Prostate gland (tissue), 2 donors: ENCODE results near the gene TTR. TPM values are rescaled to one million over a fixed set of nuclear protein-coding genes. Genes with fewer than 3 reads are reported as not detected.

Source experiments
- DNase-seq: peaks from one replicate; pipeline ENCODE4 v3.0.0-alpha.2; 2019; ENCODE audit warnings: low spot score
- H3K27ac ChIP-seq, 2 donors: fragments of 200-600 bp; sonication (generic); 2 replicates each; pipeline ENCODE4 v1.5.1; 2017 to 2019
- H3K27me3 ChIP-seq: fragments of 200-600 bp; sonication (generic); replicated peaks from 2 replicates; pipeline ENCODE4 v1.5.1; 2019; ENCODE audit not compliant: insufficient read depth
- H3K36me3 ChIP-seq, 2 donors: fragments of 200-600 bp; sonication (generic); 1 replicate in 1 of 2; 2 replicates in 1 of 2; pipeline versions ENCODE4 v1.5.1 to v1.8.1; 2017 to 2019
- H3K4me1 ChIP-seq: fragments of 200-600 bp; sonication (generic); replicated peaks from 2 replicates; pipeline ENCODE4 v1.5.1; 2019
- H3K4me3 ChIP-seq, 2 donors: fragments of 200-600 bp; sonication (generic); 2 replicates each; pipeline ENCODE4 v1.5.1; 2017 to 2019
- H3K9me3 ChIP-seq: fragments of 200-600 bp; sonication (generic); 2 replicates; pipeline ENCODE4 v1.5.1; 2017
- POLR2A ChIP-seq: fragments of 450-650 bp; IDR thresholded peaks from one replicate; pipeline ENCODE4 v1.6.1; 2016; ENCODE audit warnings: antibody characterized with exemption, mild to moderate bottlenecking
- POLR2AphosphoS5 ChIP-seq: sonication (generic); formaldehyde crosslinking; IDR thresholded peaks from one replicate; pipeline ENCODE4 v1.6.1; 2017; ENCODE audit warnings: antibody characterized with exemption
- WGBS: methylation state at CpG from one replicate; pipeline ENCODE4 v1.1.5; 2018; 5-methylcytosine and 5-hydroxymethylcytosine counted together
- intact Hi-C: fragments of 100-400 bp; cut with DNase I; formaldehyde crosslinking; loops from one replicate; pipeline ENCODE4 v1.14.2; 2022
- total RNA-seq, 2 donors: library from RNA; depleted of rRNA; stranded (reverse); fragments of >200 nt; gene quantifications; one replicate each; pipeline ENCODE4 v1.1.0, GENCODE V29; 2016
- TF ChIP-seq, protein P1 (sequence below), 4 experiments: fragments of 200-600 bp in 2 of 4; fragments of 450-650 bp in 2 of 4; sonication (generic) in 2 of 4; IDR thresholded peaks; 1 replicate in 3 of 4; 2 replicates in 1 of 4; pipeline ENCODE4 v1.5.1; 2016 to 2019; ENCODE audit warnings: antibody characterized with exemption in 4 of 4, mild to moderate bottlenecking in 2 of 4, moderate library complexity in 2 of 4

TTR gene
- total RNA-seq, 2 donors from 2014 or later, result 0.50 TPM; not detected in 1

DNA sequence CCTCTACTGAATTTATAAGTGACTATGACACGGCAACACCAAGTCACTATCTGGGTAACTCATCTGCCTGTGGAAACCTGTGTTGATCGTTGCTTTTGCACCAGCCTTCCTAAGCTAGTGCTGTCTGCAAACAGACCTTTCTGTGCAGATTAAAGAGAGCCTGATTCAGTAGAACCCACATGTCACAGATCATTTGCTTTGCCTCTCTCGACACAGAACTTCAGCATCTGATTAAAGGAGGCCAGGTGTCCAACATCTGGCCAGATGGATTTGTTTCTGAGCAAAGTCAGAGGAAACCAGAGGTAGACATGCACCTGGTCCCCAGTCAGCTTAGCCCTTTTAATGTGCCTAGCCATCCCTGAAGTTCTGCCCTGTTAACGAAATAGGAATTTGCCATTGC lies 15.0 kb upstream of the TTR start:
- WGBS, result 70% methylated on average over 4 of the region's 4 CpGs
- no peak for DNase-seq
- intact Hi-C loops, result no loop called here
- no peaks in the 10 kb centered on the region for H3K9me3 ChIP-seq
- H3K4me3 ChIP-seq, result no peak overlapping the region
- H3K36me3 ChIP-seq, result no peaks in the 10 kb centered on the region
- no peaks in the 10 kb centered on the region for H3K4me1 ChIP-seq
- H3K27ac ChIP-seq, result no peak overlapping the region
- H3K27me3 ChIP-seq, result no peaks in the 10 kb centered on the region
- TF ChIP-seq POLR2A (no peak), POLR2AphosphoS5 (no peak)
- TF ChIP-seq, protein P1, sequence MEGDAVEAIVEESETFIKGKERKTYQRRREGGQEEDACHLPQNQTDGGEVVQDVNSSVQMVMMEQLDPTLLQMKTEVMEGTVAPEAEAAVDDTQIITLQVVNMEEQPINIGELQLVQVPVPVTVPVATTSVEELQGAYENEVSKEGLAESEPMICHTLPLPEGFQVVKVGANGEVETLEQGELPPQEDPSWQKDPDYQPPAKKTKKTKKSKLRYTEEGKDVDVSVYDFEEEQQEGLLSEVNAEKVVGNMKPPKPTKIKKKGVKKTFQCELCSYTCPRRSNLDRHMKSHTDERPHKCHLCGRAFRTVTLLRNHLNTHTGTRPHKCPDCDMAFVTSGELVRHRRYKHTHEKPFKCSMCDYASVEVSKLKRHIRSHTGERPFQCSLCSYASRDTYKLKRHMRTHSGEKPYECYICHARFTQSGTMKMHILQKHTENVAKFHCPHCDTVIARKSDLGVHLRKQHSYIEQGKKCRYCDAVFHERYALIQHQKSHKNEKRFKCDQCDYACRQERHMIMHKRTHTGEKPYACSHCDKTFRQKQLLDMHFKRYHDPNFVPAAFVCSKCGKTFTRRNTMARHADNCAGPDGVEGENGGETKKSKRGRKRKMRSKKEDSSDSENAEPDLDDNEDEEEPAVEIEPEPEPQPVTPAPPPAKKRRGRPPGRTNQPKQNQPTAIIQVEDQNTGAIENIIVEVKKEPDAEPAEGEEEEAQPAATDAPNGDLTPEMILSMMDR (IDR thresholded peaks at IDR 0.05), result no peak

DNA sequence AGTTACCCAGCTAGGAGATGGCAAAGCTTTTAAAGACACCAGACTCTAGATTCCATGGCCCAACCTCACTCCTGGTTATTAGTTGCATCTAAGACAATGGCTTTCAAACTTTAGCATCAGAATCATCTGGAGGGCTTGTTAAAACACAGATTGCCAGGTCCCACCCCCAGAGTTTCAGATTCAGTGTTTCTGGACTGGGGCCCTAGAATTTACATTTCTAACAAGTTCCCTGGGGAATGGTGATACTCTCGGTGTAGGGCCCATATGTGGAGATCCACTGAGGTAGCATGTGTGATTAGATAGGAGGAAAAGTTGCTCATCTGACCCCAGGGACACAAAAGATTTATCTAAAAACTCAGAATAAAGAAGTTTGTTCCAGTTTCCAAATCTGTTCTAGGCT lies 14.5 kb upstream of the TTR start:
- no peak overlapping the region for H3K27ac ChIP-seq
- DNase-seq, result no peak
- no peaks in the 10 kb centered on the region for H3K9me3 ChIP-seq
- TF ChIP-seq, protein P1 (IDR thresholded peaks at IDR 0.05), result no peak
- TF ChIP-seq POLR2AphosphoS5, result no peak
- no peak for TF ChIP-seq POLR2A
- H3K36me3 ChIP-seq, result no peaks in the 10 kb centered on the region
- no peaks in the 10 kb centered on the region for H3K4me1 ChIP-seq
- 97% methylated on average over 1 of the region's 1 CpG for WGBS
- no peaks in the 10 kb centered on the region for H3K27me3 ChIP-seq
- intact Hi-C loops, result no loop called here
- no peak overlapping the region for H3K4me3 ChIP-seq

DNA sequence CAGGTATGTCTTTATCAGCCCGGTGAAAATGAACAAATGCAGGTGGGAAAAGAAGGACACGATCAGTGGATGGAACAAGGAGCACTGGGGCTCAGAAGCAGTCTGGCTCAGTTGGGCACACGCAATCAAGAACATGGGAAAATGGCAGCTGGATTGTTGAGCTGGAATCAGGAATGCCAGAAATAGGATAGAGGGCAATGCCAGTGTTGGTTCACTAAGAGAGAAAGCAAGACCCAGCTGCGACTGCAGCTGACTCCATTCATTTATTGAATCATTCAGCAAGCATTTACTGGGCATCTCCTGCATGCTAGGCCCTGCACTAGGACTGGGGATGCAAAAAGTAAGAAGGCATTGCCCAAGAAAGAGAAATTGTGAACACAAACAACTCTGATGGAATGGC lies 13.6 kb upstream of the TTR start:
- Histone ChIP-seq H3K4me1 (no peaks in the 10 kb centered on the region), H3K4me3 (no peak overlapping the region), H3K9me3 (no peaks in the 10 kb centered on the region), H3K27ac (no peak overlapping the region), H3K27me3 (no peaks in the 10 kb centered on the region), H3K36me3 (no peaks in the 10 kb centered on the region)
- DNase-seq, result no peak
- WGBS, result 97% methylated on average over 4 of the region's 4 CpGs
- TF ChIP-seq, protein P1 (IDR thresholded peaks at IDR 0.05), result no peak
- TF ChIP-seq POLR2AphosphoS5, result no peak
- no peak for TF ChIP-seq POLR2A
- intact Hi-C loops, result no loop called here

DNA sequence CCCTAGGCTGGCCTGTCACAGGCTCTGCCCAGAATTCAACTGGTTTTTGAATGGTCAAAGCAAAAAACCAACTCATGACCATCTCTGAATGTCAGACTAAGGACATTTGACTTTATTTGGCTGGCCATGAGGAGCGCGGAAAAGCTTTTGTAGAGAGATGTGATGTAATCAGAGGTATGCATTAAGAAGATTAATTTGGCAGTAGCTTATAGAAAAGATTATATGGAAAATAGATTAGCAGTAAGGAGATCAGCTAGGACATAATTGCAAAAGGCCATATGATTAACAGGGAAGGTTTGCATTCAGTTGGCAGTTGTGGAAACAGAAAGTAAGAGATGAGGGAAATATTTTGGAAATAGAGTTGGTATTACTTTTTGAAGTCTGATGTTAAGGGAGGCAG lies 12.3 kb upstream of the TTR start:
- H3K27me3 ChIP-seq, result no peaks in the 10 kb centered on the region
- H3K4me3 ChIP-seq, result no peak overlapping the region
- TF ChIP-seq POLR2A (no peak), POLR2AphosphoS5 (no peak)
- TF ChIP-seq, protein P1 (IDR thresholded peaks at IDR 0.05), result no peak
- H3K27ac ChIP-seq, result no peak overlapping the region
- no peak for DNase-seq
- intact Hi-C loops, result no loop called here
- H3K9me3 ChIP-seq, result no peaks in the 10 kb centered on the region
- no peaks in the 10 kb centered on the region for H3K36me3 ChIP-seq
- 96% methylated on average over 2 of the region's 2 CpGs for WGBS
- H3K4me1 ChIP-seq, result no peaks in the 10 kb centered on the region

DNA sequence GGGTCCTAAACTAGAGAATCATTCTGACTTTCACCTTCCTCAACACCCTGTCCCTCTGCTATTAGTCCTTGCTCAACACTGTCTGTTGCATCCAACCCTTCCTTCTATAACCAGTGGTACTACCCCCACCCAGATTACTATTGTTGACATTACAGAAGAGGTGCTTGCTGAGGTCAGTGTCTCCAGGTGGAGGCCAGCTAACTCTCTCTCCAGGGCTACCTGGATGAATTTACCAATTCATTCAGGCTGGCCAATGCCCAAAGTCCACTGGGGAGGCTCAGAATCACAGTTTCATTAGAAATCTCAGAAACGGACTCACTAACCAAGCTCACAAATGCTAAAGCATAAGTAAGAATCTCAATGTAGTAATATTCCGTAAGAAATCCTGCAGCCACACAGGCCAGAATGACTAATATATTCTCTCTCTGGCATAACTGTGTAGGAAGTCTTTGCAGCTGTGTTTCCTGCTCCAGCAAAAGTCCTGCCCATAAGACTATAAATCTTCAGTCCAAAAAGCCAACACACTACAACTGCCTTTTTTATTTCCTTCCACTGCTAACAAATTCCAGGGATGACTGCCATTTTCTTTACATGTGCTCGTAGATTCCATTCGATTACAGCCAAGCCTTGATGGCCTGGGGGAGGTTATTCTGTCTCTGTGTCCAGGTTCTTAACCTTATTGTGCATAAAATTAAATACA lies 10.0 kb upstream of the TTR start:
- Histone ChIP-seq H3K4me3 (no peak overlapping the region), H3K9me3 (no peaks in the 10 kb centered on the region), H3K27ac (no peak overlapping the region), H3K27me3 (no peaks in the 10 kb centered on the region), H3K36me3 (no peaks in the 10 kb centered on the region), H3K4me1 (no peaks in the 10 kb centered on the region)
- intact Hi-C loops, result no loop called here
- 18% methylated on average over 4 of the region's 4 CpGs for WGBS
- DNase-seq, result no peak
- TF ChIP-seq POLR2A (no peak), POLR2AphosphoS5 (no peak)
- TF ChIP-seq, protein P1 (IDR thresholded peaks at IDR 0.05), result no peak
